ENCODE measurements around the gene TMOD4.

TMOD4 gene

DNA sequence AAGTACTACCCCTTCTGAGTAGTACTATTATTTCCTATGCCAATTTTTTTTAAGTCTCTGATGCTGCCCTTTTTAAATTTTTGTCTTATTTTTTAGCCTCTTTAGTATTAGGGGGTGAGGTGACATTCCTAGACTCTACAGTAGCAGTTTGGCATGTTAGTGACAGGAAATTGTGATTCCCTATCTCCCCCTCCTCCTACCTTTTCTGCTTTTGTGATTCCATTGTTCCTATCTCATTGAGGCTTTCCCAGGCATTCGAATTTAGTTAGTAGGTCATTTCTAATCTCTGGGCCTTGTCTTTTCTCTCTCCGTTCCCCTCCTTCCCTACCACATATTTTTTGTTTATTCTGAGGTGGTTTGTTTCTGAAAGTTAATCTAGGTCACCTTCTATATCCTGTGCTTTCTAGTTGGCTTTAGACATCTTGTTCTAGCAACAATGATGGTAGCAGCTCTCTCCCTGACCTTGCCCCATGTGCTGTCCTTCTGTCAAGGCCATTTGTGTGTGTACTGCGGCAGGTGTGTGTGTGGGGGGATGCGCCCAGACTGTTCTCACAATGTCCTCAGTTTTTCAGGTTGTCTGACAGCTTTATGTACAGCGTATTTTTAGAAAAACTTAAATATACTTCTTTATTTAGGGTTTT is 50.9 kb downstream of the TMOD4 start:
- H3K36me3 ChIP-seq (ENCODE audit: control insufficient read depth in 1 of 2, insufficient read depth in 2 of 2, low read length in 2 of 2), result no peaks in the 10 kb centered on the region

More for the DNA sequence above, 50.9 kb downstream of the TMOD4 start:
- Histone ChIP-seq H3K9me3 (ENCODE audit: control insufficient read depth in 1 of 2, low read length in 2 of 2) (no peaks in the 10 kb centered on the region), H3K4me3 (ENCODE audit: low read depth in 1 of 2, low read length in 2 of 2) (no peak overlapping the region), H3K27me3 (ENCODE audit: low read depth, low read length) (no peaks in the 10 kb centered on the region), H3K27ac (ENCODE audit: low read length) (no peak overlapping the region), H3K4me1 (ENCODE audit: control insufficient read depth in 1 of 2, insufficient read depth in 2 of 2, low read length in 2 of 2) (no peaks in the 10 kb centered on the region)
